IMR-90 (cell line): Measurements from ENCODE around the gene OR1D5.

Experiments used
- CHD1 ChIP-seq: IDR thresholded peaks from 2 replicates; pipeline ENCODE4 v1.6.1; 2012; ENCODE audit warnings: low read depth, low read length, improper control_type of control experiment
- CTCF ChIP-seq: conservative IDR thresholded peaks from 2 replicates; pipeline ENCODE4 v1.5.1; 2012; ENCODE audit warnings: mild to moderate bottlenecking, low read depth, low read length, improper control_type of control experiment
- MAFK ChIP-seq: IDR thresholded peaks from 2 replicates; pipeline ENCODE4 v1.6.1; 2012; ENCODE audit warnings: low read depth, low read length, improper control_type of control experiment
- MXI1 ChIP-seq: IDR thresholded peaks from 2 replicates; pipeline ENCODE4 v1.6.1; 2012; ENCODE audit warnings: low read depth, mild to moderate bottlenecking, low read length, moderate library complexity, borderline replicate concordance
- POLR2A ChIP-seq: IDR thresholded peaks from 2 replicates; pipeline ENCODE4 v1.6.1; 2012; ENCODE audit warnings: mild to moderate bottlenecking, low read depth, low read length
- RAD21 ChIP-seq: IDR thresholded peaks from 2 replicates; pipeline ENCODE4 v1.6.1; 2012; ENCODE audit warnings: low read length, improper control_type of control experiment
- SMC3 ChIP-seq: fragments of 150-350 bp; IDR thresholded peaks from 2 replicates; pipeline ENCODE4 v1.6.1; 2016; ENCODE audit warnings: low read depth, mild to moderate bottlenecking, antibody characterized with exemption, low read length, moderate library complexity
- USF2 ChIP-seq: fragments of 150-350 bp; IDR thresholded peaks from 2 replicates; pipeline ENCODE4 v1.6.1; 2017; ENCODE audit warnings: mild to moderate bottlenecking, antibody characterized with exemption, low read length, low read depth

- TF ChIP-seq POLR2A (no peak), CTCF (no peak), USF2 (no peak), RAD21 (no peak), SMC3 (no peak), MAFK (no peak), CHD1 (no peak), MXI1 (no peak)
Measured at GRCh38 chr17:3038941-3039340, 24.5 kb downstream of the OR1D5 start.
